H9 (cell line): ENCODE results near the gene ARMC12. TPM values are rescaled to one million over a fixed set of nuclear protein-coding genes. Genes with fewer than 3 reads are reported as not detected.

Experiments
- DNase-seq: peaks from one replicate; pipeline ENCODE4 v3.0.0-alpha.2; 2017
- H2AFZ ChIP-seq: one replicate; pipeline ENCODE4 v1.6.1; 2013; ENCODE audit warnings: mild to moderate bottlenecking, low read length, control low read depth, moderate library complexity
- H2AK5ac ChIP-seq: 2 replicates; pipeline ENCODE4 v1.6.1; 2013; ENCODE audit warnings: low read length, control low read depth, mixed read lengths; ENCODE audit not compliant: insufficient read length
- H2BK120ac ChIP-seq: one replicate; pipeline ENCODE4 v1.6.1; 2013; ENCODE audit warnings: low read depth, mild to moderate bottlenecking, low read length, control low read depth, inconsistent platforms; ENCODE audit not compliant: poor library complexity, severe bottlenecking
- H2BK12ac ChIP-seq: 2 replicates; pipeline ENCODE4 v1.6.1; 2013; ENCODE audit warnings: low read length, control low read depth, mixed read lengths, low read depth; ENCODE audit not compliant: insufficient read length
- H2BK15ac ChIP-seq: 2 replicates; pipeline ENCODE4 v1.6.1; 2013; ENCODE audit warnings: low read depth, low read length, control low read depth
- H2BK20ac ChIP-seq: one replicate; pipeline ENCODE4 v1.6.1; 2013; ENCODE audit warnings: low read depth, mild to moderate bottlenecking, low read length, control low read depth, inconsistent platforms; ENCODE audit not compliant: poor library complexity, severe bottlenecking
- H2BK5ac ChIP-seq: 2 replicates; pipeline ENCODE4 v1.6.1; 2013; ENCODE audit warnings: low read length, control low read depth, mixed read lengths; ENCODE audit not compliant: insufficient read length
- H3K14ac ChIP-seq: 2 replicates; pipeline ENCODE4 v1.6.1; 2013; ENCODE audit warnings: low read length, control low read depth; ENCODE audit not compliant: insufficient read depth
- H3K18ac ChIP-seq: 2 replicates; pipeline ENCODE4 v1.6.1; 2013; ENCODE audit warnings: low read depth, mild to moderate bottlenecking, mixed read lengths, low read length, control low read depth; ENCODE audit not compliant: insufficient read length
- H3K23ac ChIP-seq: 2 replicates; pipeline ENCODE4 v1.6.1; 2013; ENCODE audit warnings: low read length, control low read depth, mixed read lengths, low read depth; ENCODE audit not compliant: insufficient read length
- H3K23me2 ChIP-seq: 2 replicates; pipeline ENCODE4 v1.6.1; 2013; ENCODE audit warnings: low read depth, mild to moderate bottlenecking, mixed read lengths, low read length, control low read depth; ENCODE audit not compliant: insufficient read length, poor library complexity, severe bottlenecking
- H3K27ac ChIP-seq: 2 replicates; pipeline ENCODE4 v1.5.1; 2013; ENCODE audit warnings: low read length, control low read depth, mixed read lengths, low read depth; ENCODE audit not compliant: insufficient read length
- H3K27me3 ChIP-seq: 2 replicates; pipeline ENCODE4 v1.6.1; 2013; ENCODE audit warnings: low read length, control low read depth, inconsistent platforms; ENCODE audit not compliant: insufficient read depth
- H3K4ac ChIP-seq: 2 replicates; pipeline ENCODE4 v1.6.1; 2013; ENCODE audit warnings: low read depth, mild to moderate bottlenecking, control low read depth, inconsistent platforms, low read length, moderate library complexity
- H3K4me1 ChIP-seq: 2 replicates; pipeline ENCODE4 v1.6.1; 2013; ENCODE audit warnings: low read length, control low read depth, inconsistent platforms; ENCODE audit not compliant: insufficient read depth
- H3K4me2 ChIP-seq: 2 replicates; pipeline ENCODE4 v1.6.1; 2013; ENCODE audit warnings: low read length, control low read depth, mixed read lengths; ENCODE audit not compliant: insufficient read length, insufficient read depth
- H3K56ac ChIP-seq: 2 replicates; pipeline ENCODE4 v1.6.1; 2013; ENCODE audit warnings: low read depth, mild to moderate bottlenecking, mixed read lengths, low read length, control low read depth; ENCODE audit not compliant: insufficient read length
- H3K79me1 ChIP-seq: 2 replicates; pipeline ENCODE4 v1.6.1; 2013; ENCODE audit warnings: low read depth, mild to moderate bottlenecking, moderate library complexity, low read length, control low read depth, inconsistent platforms; ENCODE audit not compliant: insufficient read depth, poor library complexity, severe bottlenecking
- H3K79me2 ChIP-seq: 2 replicates; pipeline ENCODE4 v1.6.1; 2013; ENCODE audit warnings: low read length, control low read depth, inconsistent platforms; ENCODE audit not compliant: insufficient read depth
- H3K9ac ChIP-seq: 2 replicates; pipeline ENCODE4 v1.6.1; 2013; ENCODE audit warnings: low read length, control low read depth, mixed read lengths; ENCODE audit not compliant: insufficient read length; ENCODE audit errors: extremely low read depth
- H3K9me3 ChIP-seq: one replicate; pipeline ENCODE4 v1.6.1; 2013; ENCODE audit warnings: low read depth, low read length, inconsistent platforms; ENCODE audit not compliant: control insufficient read depth
- H3T11ph ChIP-seq: one replicate; pipeline ENCODE4 v1.6.1; 2013; ENCODE audit warnings: mild to moderate bottlenecking, low read length, control low read depth, inconsistent platforms
- H4K20me1 ChIP-seq: one replicate; pipeline ENCODE4 v1.6.1; 2013; ENCODE audit not compliant: control insufficient read depth, insufficient read length, insufficient read depth
- H4K5ac ChIP-seq: 2 replicates; pipeline ENCODE4 v1.6.1; 2013; ENCODE audit warnings: low read depth, mild to moderate bottlenecking, mixed read lengths, low read length, control low read depth; ENCODE audit not compliant: insufficient read length
- H4K8ac ChIP-seq: replicated peaks from 2 replicates; pipeline ENCODE4 v1.6.1; 2013; ENCODE audit warnings: low read length, control low read depth, mixed read lengths, low read depth; ENCODE audit not compliant: insufficient read length
- H4K91ac ChIP-seq: 2 replicates; pipeline ENCODE4 v1.6.1; 2013; ENCODE audit warnings: low read depth, mild to moderate bottlenecking, moderate library complexity, mixed read lengths, low read length, control low read depth; ENCODE audit not compliant: insufficient read length
- H3K27ac Mint-ChIP-seq, 3 experiments: 2 replicates in 2 of 3; 3 replicates in 1 of 3; pipeline ENCODE4 v1.8.0; 2020 to 2021; ENCODE audit warnings: mixed read lengths in 3 of 3, mild to moderate bottlenecking in 1 of 3, moderate library complexity in 1 of 3
- H3K27me3 Mint-ChIP-seq: 2 replicates; pipeline ENCODE4 v1.8.0; 2021; ENCODE audit warnings: low read depth, mild to moderate bottlenecking, moderate library complexity, mixed read lengths
- H3K36me3 Mint-ChIP-seq, 3 experiments: 2 replicates in 2 of 3; 3 replicates in 1 of 3; pipeline ENCODE4 v1.8.0; 2020 to 2021; ENCODE audit warnings: low read depth in 3 of 3, mixed read lengths in 3 of 3; ENCODE audit not compliant: insufficient read depth in 1 of 3
- H3K4me1 Mint-ChIP-seq, 2 experiments: 2 replicates each; pipeline ENCODE4 v1.8.0; 2020; ENCODE audit warnings: mixed read lengths in 2 of 2
- H3K4me3 Mint-ChIP-seq, 2 experiments: 2 replicates in 1 of 2; 3 replicates in 1 of 2; pipeline ENCODE4 v1.8.0; 2020 to 2021; ENCODE audit warnings: mild to moderate bottlenecking in 2 of 2, mixed read lengths in 2 of 2, moderate library complexity in 1 of 2
- H3K9me3 Mint-ChIP-seq, 2 experiments: 2 replicates in 1 of 2; 3 replicates in 1 of 2; pipeline ENCODE4 v1.8.0; 2020; ENCODE audit warnings: mild to moderate bottlenecking in 2 of 2, mixed read lengths in 2 of 2, moderate library complexity in 1 of 2
- CTCF ChIP-seq: fragments of 200-600 bp; sonication (generic); conservative IDR thresholded peaks from 3 replicates; pipeline ENCODE4 v1.8.0; 2021; ENCODE audit warnings: antibody characterized with exemption, mild to moderate bottlenecking
- WGBS: extraction: QIAGEN DNeasy Blood & Tissue Kit; methylation state at CpG from one replicate; pipeline ENCODE4 v1.1.7; 2013; ENCODE audit warnings: missing lambda C conversion rate, low lambda C conversion rate, mixed read lengths; ENCODE audit not compliant: insufficient read length; ENCODE audit errors: extremely low coverage; 5-methylcytosine and 5-hydroxymethylcytosine counted together
- total RNA-seq: library from RNA; stranded (reverse); gene quantifications from 2 replicates; pipeline ENCODE4 v1.2.1, GENCODE V29; 2021

ARMC12 gene
- total RNA-seq, 1 experiment from 2014 or later = 1.7 TPM

GRCh38 chr6:35747877-35748276 lies 11.0 kb downstream of the ARMC12 start:
- Histone ChIP-seq H3K79me1 (no peaks in the 10 kb centered on the region), H3K27me3 (no peaks in the 10 kb centered on the region), H4K5ac (no peak overlapping the region), H2AFZ (no peak overlapping the region), H3K23me2 (no peaks in the 10 kb centered on the region), H3K9me3 (no peaks in the 10 kb centered on the region), H3K4me1 (no peaks in the 10 kb centered on the region; the same call in 1 of the 2 replicates), H2BK120ac (no peak overlapping the region), H4K8ac (no peak overlapping the region), H4K20me1 (no peaks in the 10 kb centered on the region), H4K91ac (no peak overlapping the region), H2BK12ac (no peak overlapping the region), H2BK15ac (no peak overlapping the region), H3T11ph (no peak overlapping the region), H3K23ac (no peak overlapping the region), H2BK20ac (no peak overlapping the region), H2BK5ac (no peak overlapping the region), H3K18ac (no peak overlapping the region), H3K9ac (no peak overlapping the region), H3K4ac (no peak overlapping the region), H2AK5ac (no peak overlapping the region), H3K4me2 (no peak overlapping the region), H3K27ac (no peak overlapping the region), H3K79me2 (no peaks in the 10 kb centered on the region), H3K56ac (no peak overlapping the region), H3K14ac (no peak overlapping the region)
- H3K9me3 Mint-ChIP-seq = peaks cover 3 to 9% of the 10 kb centered on the region in 2 experiments; a peak in 4 of 5 replicates
- no peak overlapping the region for H3K27ac Mint-ChIP-seq
- no peak overlapping the region for H3K4me3 Mint-ChIP-seq
- no peak for DNase-seq
- peaks cover 7 to 10% of the 10 kb centered on the region in 2 experiments for H3K4me1 Mint-ChIP-seq
- no peaks in the 10 kb centered on the region; the same call in 1 of the 2 replicates for H3K27me3 Mint-ChIP-seq
- peaks cover 0 to 11% (median 3%) of the 10 kb centered on the region in 3 experiments; a peak in 3 of 7 replicates for H3K36me3 Mint-ChIP-seq
- TF ChIP-seq CTCF = no peak
- no CpG with 5 or more reads among the region's 1 CpG for WGBS
